GM21723 (cell line): Measurements from ENCODE around the gene AIDA.

Source experiments
- ATAC-seq: cut with Tn5 transposase; IDR thresholded peaks from one replicate; pipeline ENCODE4 v1.9.1; 2021; ENCODE audit warnings: mild to moderate bottlenecking, moderate library complexity; ENCODE audit not compliant: unreplicated experiment

The AIDA gene

DNA sequence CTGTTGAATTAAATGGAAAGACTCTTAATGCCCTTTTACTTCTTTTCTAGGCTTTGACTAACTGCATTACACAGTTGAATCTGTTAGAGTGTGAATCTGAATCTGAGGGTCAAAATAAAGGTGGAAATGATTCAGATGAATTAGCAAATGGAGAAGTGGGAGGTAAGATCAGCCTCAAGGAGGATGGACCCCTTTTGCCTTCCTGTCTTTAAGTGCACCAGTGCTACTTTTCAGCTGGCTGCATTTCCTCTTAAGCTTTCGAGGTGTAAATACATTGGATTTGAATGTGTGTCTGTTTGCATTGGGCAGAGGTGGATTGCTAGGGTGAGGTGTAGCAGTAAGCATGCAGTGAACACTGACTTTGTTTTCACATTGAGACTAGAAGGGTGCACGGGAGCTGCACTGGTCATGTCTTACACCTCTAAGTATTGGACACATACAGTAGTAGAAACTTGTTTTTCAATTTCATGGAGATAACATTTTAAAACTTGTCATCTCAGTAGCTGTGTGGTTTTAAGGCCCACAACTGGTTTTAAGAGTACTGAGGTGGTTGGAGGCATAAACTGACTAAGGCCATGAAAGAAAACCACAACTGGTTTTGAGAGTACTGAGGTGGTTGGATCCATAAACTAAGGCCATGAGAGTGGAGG is 59.0 kb downstream of the AIDA start:
- peak; percentile 63 for ATAC-seq

DNA sequence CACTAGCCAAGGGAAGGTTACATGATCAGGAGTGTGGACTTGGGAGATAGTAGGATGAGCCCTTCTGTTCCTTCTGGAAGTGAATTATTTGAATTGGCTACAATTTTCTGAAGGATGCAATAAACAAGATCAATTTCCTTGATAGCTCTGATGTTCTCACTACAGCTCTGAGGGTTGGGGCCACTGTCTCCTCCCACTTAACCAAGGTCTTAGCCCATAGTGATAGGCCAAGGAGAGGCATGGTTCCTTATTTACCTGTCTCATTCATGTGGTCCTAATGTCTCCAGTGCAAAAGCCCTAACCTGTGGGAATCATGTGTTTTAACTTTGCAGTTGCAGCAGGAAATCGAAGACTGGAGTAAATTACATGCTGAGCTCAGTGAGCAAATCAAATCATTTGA is 59.6 kb downstream of the AIDA start:
- ATAC-seq = no peak

DNA sequence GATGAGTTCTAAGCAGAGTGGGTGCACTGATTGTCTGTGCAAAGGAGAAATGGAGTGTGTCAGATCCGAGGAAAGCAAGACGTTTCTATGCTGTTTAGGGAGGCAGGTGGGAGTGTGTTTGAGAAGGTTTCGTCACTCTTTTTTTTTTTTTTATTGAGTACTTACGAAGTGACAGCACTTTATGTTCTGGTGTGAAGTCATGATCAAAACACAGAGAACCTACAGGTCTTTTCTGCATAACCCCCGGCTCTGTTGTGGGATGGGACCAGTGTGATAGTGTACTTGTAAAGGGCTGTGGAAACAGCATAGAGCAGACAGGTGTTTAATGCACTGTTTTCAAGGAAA is 67.7 kb downstream of the AIDA start:
- ATAC-seq = no peak

DNA sequence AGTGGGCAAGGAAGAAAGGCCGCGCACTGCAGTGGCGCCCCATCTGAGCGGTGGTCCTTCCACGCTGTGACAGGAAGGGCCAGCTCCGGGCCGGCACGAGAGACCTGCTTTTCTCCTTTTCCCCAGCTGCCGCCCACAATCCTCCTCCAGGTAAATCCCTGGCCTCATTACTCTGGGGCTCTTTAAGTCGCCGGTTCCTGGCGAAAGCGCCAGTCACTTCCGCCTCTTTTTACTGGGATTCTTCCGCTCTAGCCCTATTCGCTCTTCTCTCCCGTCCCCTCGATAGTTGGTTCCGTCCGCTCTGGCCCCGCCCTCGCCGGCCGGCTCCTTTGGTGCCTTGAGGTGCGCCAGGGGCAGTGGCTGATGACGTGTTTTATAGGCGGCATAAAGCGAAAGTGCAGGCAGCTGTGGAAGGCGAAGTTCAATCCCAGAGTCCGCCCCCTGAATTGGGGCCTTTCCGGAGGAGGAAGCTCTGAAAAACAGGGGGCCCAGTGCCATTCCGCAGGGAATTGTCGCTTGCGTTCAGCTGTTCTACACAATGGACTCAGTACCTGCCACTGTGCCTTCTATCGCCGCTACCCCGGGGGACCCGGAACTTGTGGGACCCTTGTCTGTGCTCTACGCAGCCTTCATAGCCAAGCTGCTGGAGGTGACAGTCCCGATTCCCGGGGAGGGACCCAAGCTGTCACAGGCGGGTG is 68.2 kb downstream of the AIDA start:
- peak; percentile 96 for ATAC-seq

DNA sequence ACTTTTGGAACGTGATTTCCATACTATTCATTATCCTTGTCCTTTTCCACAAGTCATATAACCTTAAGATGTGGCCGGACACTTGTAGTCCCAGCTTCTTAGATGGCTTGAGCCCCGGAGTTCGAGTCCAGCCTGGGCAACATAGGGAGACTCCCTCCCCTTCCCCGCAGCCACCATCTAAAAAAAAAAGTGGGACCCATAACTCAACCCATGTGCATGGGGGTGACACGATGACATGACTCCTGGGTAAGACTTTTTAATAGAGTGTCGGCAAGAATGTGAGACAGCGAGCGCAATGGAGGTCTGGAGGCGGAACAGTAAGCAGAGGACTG is 68.7 kb downstream of the AIDA start:
- no peak for ATAC-seq

DNA sequence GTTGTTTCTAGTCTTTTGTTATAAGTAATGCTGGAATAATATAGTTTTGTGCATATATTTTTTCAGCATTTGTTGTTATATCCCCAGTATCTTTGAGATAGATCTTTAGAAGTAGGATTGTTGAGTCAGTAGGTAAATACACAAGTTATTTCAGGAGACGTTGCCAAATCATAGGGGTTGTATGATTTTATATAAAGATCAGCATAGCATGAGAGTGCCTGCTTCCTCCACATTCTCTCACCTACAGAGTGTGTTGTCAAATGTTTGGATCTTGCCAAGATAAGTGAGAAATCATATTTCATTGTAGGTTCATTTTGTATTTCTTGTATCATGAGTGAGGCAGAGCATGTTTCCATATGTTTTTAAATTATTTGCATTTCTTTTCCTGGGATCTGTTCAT is 69.8 kb downstream of the AIDA start:
- no peak for ATAC-seq

DNA sequence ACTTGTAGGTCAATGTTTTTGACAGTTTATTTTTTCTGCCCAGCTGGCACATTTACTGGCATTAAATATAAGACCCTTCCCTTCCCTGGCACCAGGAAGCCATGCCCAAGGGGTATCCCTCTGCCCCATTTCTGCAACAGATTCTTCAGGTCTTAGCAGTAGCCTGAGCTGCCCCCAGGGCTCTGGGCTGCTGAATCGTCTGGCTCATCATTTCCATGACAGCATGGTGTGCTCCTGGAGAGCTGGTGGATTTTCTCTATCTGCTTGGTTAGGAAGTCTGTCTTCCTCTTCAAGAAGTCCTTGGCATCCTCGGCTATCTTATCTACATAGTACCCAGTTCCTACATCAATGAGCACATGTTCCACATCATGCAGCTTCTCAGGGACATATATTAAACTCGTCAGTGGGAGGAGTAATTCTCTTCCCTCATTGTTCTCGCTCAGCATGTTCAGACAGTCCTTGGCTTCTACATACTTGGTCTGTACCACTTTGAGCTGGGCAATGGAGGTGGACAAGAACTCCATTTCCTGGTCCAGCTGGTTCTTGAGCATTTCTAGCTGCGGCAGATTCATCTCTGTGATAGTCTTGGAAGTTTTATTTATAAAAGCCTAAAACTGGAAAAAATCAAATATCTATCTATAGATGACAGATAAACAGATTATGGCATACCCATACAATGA is 70.9 kb downstream of the AIDA start:
- no peak for ATAC-seq

DNA sequence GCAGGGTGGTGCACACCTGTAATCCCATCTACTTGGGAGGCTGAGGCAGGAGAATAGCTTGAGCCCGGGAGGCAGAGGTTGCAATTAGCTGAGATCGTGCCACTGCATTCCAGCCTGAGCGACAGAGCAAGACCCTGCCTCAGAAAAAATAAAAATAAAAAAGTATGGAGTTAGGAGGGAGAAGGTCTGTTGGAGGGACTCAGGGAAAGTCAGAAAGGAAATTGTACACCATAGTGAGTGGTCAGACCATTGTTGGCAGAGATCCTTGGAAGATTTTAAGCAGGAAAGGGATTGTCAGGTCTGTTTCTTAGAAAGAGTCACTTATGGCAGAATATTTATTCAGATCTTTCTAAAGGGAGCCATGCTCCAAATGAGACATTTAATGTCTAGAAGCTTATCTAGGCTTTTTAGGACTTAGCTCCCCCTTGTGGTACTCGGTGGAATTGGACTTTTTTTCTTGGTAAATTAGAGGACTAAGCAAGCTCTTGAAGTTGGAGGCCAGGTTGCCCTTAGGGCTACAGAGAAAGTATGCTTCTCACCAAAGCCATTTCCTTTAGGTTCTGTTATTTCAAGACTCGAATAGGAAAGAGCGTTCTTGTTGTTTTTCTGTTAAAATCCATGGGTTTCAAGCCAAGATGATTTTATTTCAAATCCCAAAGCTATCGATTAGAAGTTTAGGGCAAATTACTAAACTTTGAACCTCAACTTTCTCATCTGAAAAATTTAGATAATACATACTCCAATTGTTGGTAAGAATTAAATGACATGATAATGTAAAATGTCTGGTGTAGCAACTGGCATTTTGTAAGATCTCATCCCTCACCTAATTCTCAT is 77.9 kb downstream of the AIDA start:
- peak; percentile 95 for ATAC-seq

DNA sequence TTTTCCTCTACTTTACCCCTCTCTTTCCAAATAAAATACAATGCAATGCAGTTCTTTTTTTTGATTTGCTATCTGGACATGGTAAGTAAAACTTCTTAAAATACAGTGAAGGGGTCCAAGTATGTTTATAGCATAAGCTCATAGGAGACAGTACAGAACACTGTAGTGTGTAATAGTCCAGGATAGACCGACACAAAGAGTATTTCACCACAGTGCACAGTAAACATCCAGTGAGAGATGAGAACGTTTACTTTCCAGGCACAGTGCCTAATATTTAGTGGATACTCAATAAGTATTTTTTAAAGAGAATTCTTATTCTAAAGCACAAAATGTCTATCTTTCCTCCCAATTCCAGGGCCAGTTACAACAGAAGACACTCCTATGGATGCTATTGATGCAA is 79.5 kb downstream of the AIDA start:
- ATAC-seq = no peak

DNA sequence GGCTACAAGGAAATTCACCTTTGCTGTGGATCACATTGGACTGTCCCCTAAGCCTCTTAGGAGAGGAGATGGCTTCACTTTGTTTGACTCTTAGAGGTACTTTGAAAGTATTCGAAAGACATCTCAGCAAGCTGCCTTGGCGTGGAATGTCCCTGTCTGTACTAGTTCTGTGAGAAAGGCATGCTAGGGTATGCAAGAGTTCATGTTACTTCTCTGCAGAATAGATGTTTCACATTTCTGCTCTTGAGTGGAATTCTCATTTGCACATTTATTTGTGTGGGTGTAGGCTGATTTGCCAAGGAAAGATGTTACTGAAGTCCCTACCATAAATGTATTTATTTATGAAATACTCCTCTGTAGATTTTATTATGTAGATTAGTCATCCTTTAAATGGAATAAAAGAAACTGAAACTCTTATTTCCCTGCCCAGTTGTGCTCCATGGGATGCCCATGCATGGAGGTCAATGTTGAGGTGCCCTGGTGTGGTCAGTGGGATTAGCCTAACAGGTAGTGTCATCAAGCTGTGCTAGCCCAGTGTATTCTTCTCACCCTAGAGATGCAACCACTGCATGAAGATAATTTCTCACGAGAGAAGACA is 80.6 kb downstream of the AIDA start:
- ATAC-seq = no peak

DNA sequence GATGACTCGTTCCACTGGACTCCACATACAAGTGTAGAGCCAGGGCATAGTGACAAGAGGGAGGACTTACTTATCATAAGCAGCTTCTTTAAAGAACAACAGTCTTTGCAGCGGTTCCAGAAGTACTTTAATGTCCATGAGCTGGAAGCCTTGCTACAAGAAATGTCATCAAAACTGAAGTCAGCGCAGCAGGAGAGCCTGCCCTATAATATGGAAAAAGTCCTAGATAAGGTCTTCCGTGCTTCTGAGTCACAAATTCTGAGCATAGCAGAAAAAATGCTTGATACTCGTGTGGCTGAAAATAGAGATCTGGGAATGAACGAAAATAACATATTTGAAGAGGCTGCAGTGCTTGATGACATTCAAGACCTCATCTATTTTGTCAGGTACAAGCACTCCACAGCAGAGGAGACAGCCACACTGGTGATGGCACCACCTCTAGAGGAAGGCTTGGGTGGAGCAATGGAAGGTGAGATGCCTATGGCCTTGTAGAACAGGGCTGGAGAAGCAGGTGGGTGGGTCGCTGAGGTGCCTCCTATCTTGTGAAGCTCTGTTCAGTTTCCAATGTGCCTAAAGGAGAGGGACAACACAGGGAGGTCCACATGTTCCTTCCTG is 82.3 kb downstream of the AIDA start:
- ATAC-seq = no peak

DNA sequence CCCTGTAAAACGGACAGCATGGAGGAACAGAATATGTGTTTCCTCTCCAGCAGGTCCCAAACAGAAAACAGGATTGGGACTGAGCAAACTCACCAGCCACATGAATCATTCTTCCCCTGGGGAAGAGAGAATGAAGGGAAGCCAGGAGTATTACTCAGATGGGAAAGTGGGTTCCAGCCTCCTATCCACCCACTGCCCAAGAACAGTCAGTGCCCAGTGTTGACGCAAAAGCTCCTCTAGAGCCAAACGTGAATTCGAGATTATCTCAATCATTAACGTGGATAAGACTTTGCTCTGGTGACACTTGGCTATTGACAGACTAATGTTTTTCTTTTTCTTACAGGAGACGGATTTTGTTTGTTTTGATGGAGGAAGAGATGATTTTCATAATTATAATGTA is 85.1 kb downstream of the AIDA start:
- ATAC-seq = no peak

DNA sequence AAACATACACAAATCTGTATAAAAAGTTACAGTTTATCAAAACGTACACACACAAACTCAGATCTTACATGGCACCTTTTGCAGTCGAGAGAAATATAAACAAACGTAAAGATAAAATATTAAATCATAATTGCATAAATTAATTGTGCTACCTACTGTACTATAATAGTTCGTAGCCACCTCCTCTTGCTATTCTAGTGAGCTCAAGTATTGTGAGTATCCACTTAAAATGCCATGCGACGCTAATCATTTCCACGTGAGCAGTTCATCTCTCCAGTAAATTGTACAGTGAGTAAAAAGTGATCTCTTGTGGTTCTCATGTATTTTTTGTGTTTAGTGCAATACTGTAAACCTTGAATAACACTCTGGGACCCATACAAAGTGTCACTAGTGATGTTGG is 88.1 kb downstream of the AIDA start:
- no peak for ATAC-seq

DNA sequence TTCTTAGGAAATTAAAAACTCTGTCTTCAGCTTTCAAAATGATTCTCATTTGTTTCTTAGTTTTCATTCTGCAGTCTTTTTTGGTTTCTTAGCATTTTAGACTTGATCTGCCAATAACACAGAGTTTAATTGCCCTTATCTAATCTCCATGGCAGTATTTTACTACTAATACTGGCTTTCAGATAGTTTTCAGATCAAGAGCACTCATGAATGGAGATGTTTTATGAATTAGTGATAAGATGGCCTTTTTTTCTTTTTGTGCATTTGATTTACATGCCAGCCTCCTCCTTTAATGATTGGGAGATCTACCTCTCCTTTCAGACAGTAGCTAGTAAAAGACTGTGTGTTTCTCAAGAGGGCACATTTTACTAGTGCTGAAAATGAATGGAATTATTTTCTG is 88.8 kb downstream of the AIDA start:
- no peak for ATAC-seq

DNA sequence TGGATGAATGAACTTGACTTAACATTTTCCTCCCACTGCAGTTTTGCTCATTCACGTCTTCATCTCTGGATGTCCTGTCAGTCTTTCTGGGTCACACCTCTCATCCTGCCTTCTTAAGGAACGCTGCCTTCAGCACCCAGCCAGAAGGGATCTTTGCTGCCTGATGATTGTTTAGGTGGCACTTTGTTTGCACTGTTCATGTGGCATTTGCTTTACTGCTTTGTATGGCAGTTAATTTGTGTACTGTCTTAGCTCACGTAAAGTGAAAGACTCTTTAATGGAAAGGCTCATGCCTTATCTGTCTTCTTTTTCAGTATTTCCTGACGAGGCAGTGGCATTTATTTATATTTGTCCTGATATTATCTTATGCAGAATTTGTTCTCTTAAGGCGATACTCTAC is 89.5 kb downstream of the AIDA start:
- ATAC-seq = no peak

DNA sequence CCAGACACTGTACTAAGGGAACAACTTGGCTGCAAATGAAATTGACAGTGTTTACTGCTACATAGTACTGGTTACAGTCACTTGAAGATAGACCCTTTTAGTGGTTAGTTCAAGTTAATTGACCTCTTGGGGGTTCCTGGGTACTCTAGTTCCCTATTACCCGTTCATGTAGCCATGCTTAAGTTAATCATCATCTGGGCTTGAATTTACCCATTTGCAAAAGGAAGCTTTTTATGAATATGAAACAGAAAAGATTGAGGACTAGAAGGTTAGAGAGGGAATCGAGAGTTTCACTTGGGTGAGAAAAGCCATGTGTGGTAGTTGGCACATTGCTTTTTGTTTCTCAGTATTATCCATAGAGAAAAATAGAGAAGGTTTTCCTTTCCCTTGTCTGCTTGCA is 91.7 kb downstream of the AIDA start:
- ATAC-seq = no peak

DNA sequence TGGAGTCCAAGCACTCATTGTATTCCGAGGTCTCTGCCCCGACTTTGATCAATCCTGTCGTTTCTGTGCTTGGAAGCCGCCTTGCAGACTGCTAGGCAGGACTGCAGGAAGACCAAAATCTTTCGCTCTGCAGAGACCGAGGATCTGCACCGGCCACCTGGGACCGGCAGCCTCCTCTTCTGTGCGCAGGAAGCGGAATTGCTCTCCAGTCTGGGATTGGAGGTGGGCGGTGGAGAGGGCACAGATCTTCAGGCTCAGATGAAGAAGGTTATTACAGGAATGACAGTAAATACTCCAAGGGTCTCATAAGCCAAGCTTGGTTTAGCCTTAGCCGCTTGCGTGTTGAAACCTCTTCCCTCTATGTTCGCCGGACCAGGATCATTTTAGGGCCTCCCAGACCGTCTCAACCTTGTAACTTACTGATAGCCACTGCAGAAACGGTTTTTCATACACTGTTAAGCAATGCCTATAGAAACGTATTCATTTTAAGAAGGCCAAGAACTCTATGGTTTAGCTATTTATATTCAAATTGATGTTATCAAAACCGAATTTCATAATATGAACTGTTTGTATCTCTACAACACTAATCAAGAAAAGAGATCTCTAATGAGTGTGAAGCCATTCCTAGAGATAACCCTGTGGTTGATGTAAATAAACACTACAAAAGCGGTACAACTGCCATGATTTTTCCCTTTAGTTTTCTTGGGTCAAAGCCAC is 93.3 kb downstream of the AIDA start:
- ATAC-seq = no peak
